ENCODE data around the gene SALL1. TPM values are rescaled to one million over a fixed set of nuclear protein-coding genes. Genes with fewer than 3 reads are reported as not detected.

The SALL1 gene
- polyA plus RNA-seq, 1 of the 3 experiments (the other 2 are of a cell fraction), result 0.02 TPM

DNA sequence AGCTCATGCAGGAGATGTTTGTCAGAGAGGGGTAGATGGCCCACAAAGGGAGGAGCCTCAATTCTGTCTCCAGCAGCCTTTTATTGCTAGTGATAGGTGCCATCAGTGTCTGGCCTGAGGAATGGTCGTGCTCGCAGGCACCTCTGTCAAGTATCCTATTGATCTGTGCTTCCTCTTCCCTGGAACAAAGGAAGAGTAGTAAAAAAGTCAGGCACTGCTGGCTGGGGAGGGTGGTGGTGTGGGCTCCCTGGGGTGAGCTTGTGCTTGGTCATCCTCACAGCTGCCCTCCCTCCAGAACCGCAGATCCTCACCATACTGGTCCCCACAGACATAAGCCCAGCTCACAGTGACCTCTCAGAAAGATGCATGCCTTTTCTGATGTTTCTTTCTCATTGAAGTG lies 15.0 kb upstream of the SALL1 start:
- Histone ChIP-seq H3K79me2 (ENCODE audit: insufficient read depth) (no peaks in the 10 kb centered on the region), H4K20me1 (ENCODE audit: insufficient read depth) (no peaks in the 10 kb centered on the region), H3F3A (replicated peaks; ENCODE audit: insufficient read depth) (no peaks in the 10 kb centered on the region), H2AFZ (ENCODE audit: low read depth) (no peak overlapping the region), H3K9ac (no peak overlapping the region), H3K27me3 (ENCODE audit: insufficient read depth) (no peaks in the 10 kb centered on the region), H3K4me3 (ENCODE audit: low read depth in 2 of 2, low read length in 1 of 2) (no peak overlapping the region), H3K9me3 (no peaks in the 10 kb centered on the region), H3K36me3 (replicated peaks in 1 of 2; ENCODE audit: control insufficient read depth in 1 of 2, insufficient read depth in 2 of 2, low read length in 1 of 2) (no peaks in the 10 kb centered on the region), H3K9me2 (no peaks in the 10 kb centered on the region), H3K27ac (ENCODE audit: low read depth in 2 of 2, low read length in 1 of 2) (no peak overlapping the region), H3K4me1 (ENCODE audit: control insufficient read depth in 1 of 2, insufficient read depth in 2 of 2, low read depth in 1 of 2, low read length in 1 of 2) (no peaks in the 10 kb centered on the region), H3K4me2 (no peak overlapping the region)
- 31% methylated on average over 2 of the region's 3 CpGs for WGBS (ENCODE audit: low lambda C conversion rate)
- ChIA-PET POLR2A (no interaction called here), CTCF (no interaction called here)
- TF ChIP-seq EZH2phosphoT487 (IDR thresholded peaks at IDR 0.05; ENCODE audit: borderline replicate concordance, low read depth), result no peak
- no peak for TF ChIP-seq RAD21 (IDR thresholded peaks at IDR 0.05; ENCODE audit: low read length)
- no peak for TF ChIP-seq FOSL2 (IDR thresholded peaks at IDR 0.05; ENCODE audit: borderline replicate concordance, low read depth)
- TF ChIP-seq MXI1 (IDR thresholded peaks at IDR 0.05; ENCODE audit: low read depth, low read length), result no peak
- no peak for TF ChIP-seq FOXM1 (IDR thresholded peaks at IDR 0.05; ENCODE audit: low read depth)
- no peak for TF ChIP-seq CHD2 (IDR thresholded peaks at IDR 0.05; ENCODE audit: low read length, partially characterized antibody)
- TF ChIP-seq, protein P1, sequence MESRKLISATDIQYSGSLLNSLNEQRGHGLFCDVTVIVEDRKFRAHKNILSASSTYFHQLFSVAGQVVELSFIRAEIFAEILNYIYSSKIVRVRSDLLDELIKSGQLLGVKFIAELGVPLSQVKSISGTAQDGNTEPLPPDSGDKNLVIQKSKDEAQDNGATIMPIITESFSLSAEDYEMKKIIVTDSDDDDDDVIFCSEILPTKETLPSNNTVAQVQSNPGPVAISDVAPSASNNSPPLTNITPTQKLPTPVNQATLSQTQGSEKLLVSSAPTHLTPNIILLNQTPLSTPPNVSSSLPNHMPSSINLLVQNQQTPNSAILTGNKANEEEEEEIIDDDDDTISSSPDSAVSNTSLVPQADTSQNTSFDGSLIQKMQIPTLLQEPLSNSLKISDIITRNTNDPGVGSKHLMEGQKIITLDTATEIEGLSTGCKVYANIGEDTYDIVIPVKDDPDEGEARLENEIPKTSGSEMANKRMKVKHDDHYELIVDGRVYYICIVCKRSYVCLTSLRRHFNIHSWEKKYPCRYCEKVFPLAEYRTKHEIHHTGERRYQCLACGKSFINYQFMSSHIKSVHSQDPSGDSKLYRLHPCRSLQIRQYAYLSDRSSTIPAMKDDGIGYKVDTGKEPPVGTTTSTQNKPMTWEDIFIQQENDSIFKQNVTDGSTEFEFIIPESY (IDR thresholded peaks at IDR 0.05; ENCODE audit: borderline replicate concordance, low read depth), result no peak
- TF ChIP-seq TEAD4 (IDR thresholded peaks at IDR 0.05; ENCODE audit: borderline replicate concordance, insufficient read depth), result no peak
- no peak for TF ChIP-seq RFX5 (IDR thresholded peaks at IDR 0.05; ENCODE audit: low read length)
- TF ChIP-seq, protein P2, sequence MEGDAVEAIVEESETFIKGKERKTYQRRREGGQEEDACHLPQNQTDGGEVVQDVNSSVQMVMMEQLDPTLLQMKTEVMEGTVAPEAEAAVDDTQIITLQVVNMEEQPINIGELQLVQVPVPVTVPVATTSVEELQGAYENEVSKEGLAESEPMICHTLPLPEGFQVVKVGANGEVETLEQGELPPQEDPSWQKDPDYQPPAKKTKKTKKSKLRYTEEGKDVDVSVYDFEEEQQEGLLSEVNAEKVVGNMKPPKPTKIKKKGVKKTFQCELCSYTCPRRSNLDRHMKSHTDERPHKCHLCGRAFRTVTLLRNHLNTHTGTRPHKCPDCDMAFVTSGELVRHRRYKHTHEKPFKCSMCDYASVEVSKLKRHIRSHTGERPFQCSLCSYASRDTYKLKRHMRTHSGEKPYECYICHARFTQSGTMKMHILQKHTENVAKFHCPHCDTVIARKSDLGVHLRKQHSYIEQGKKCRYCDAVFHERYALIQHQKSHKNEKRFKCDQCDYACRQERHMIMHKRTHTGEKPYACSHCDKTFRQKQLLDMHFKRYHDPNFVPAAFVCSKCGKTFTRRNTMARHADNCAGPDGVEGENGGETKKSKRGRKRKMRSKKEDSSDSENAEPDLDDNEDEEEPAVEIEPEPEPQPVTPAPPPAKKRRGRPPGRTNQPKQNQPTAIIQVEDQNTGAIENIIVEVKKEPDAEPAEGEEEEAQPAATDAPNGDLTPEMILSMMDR (IDR thresholded peaks at IDR 0.05), result no peak
- no peak for TF ChIP-seq REST (IDR thresholded peaks at IDR 0.05; ENCODE audit: low read depth, low read length)
- TF ChIP-seq IRF3 (IDR thresholded peaks at IDR 0.05; ENCODE audit: low read depth, low read length), result no peak
- TF ChIP-seq PBX3 (IDR thresholded peaks at IDR 0.05), result no peak
- TF ChIP-seq SIN3A (IDR thresholded peaks at IDR 0.05; ENCODE audit: borderline replicate concordance, low read depth, low read length), result no peak
- TF ChIP-seq JUND (IDR thresholded peaks at IDR 0.05), result no peak
- TF ChIP-seq USF1 (IDR thresholded peaks at IDR 0.05; ENCODE audit: borderline replicate concordance, low read depth), result no peak
- no peak for TF ChIP-seq ELF1 (IDR thresholded peaks at IDR 0.05)
- TF ChIP-seq RXRA (IDR thresholded peaks at IDR 0.05; ENCODE audit: borderline replicate concordance, low read depth), result no peak
- TF ChIP-seq FOXJ3 (CRISPR knock-in tag; IDR thresholded peaks at IDR 0.05), result no peak
- no peak for TF ChIP-seq MEF2A (IDR thresholded peaks at IDR 0.05; ENCODE audit: borderline replicate concordance, low read depth)
- no peak for DNase-seq
